Measurements from ENCODE around the gene GRIN3B. TPM values are rescaled to one million over a fixed set of nuclear protein-coding genes. Genes with fewer than 3 reads are reported as not detected.
A peak's percentile ranks its signal among the peaks of the same experiment; 100 is the strongest.

The GRIN3B gene
- total and polyA plus RNA-seq, 9 of the 15 experiments (the other 6 are each of a cell fraction or from before 2014, with no cell fraction given): 0.06 to 0.95 (median 0.19) TPM; not detected in 6

DNA sequence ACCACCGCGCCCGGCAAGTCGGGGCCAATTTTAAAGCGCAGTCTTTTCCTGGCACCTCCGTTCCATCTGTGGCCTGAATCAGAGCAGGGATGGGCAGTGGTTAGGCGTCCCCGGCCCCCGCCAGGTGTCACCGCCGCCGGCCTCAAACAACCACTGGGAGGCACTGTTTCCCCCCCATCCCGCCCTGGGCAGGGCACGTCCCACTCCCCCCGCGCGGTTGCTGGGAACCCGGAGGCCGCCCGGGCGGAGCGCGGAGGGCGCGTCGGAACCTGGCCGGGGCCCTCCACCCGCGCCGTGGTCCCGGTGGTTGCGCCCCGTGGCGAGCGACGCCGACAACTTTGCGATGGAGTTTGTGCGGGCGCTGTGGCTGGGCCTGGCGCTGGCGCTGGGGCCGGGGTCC is at the start of gene GRIN3B (continued):
- TF ChIP-seq SP1 (CRISPR knock-in tag; IDR thresholded peaks at IDR 0.05) (peak; percentile 43; the same call in 1 of the 2 replicates), YY1 (IDR thresholded peaks at IDR 0.05; ENCODE audit: borderline replicate concordance in 1 of 3, control insufficient read depth in 1 of 3, extremely low read depth in 1 of 3, insufficient read depth in 3 of 3, insufficient read length in 1 of 3, insufficient replicate concordance in 2 of 3, low read depth in 1 of 3, low read length in 2 of 3) (peak in 1 of 3 experiments; percentile 17), ZNF695 (CRISPR knock-in tag; IDR thresholded peaks at IDR 0.05) (no peak), MYC (IDR thresholded peaks at IDR 0.05; ENCODE audit: low read depth, low read length) (0 out of 2 replicates have a peak, but pooled peaks have one; percentile 19), MYC (CRISPR knock-in tag; IDR thresholded peaks at IDR 0.05; ENCODE audit: borderline replicate concordance, low read depth) (no peak), ZNF584 (CRISPR knock-in tag; IDR thresholded peaks at IDR 0.05; ENCODE audit: low read depth) (no peak), RBBP5 (IDR thresholded peaks at IDR 0.05; ENCODE audit: borderline replicate concordance, insufficient read depth, low read length, poor library complexity, severe bottlenecking) (peak; percentile 33), ATF7 (IDR thresholded peaks at IDR 0.05) (0 out of 2 replicates have a peak, but pooled peaks have one; percentile 12), KDM4B (IDR thresholded peaks at IDR 0.05; ENCODE audit: borderline replicate concordance in 2 of 2, low read depth in 1 of 2) (no peak)
- TF ChIP-seq, protein P1, sequence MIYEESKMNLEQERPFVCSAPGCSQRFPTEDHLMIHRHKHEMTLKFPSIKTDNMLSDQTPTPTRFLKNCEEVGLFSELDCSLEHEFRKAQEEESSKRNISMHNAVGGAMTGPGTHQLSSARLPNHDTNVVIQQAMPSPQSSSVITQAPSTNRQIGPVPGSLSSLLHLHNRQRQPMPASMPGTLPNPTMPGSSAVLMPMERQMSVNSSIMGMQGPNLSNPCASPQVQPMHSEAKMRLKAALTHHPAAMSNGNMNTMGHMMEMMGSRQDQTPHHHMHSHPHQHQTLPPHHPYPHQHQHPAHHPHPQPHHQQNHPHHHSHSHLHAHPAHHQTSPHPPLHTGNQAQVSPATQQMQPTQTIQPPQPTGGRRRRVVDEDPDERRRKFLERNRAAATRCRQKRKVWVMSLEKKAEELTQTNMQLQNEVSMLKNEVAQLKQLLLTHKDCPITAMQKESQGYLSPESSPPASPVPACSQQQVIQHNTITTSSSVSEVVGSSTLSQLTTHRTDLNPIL (CRISPR knock-in tag; IDR thresholded peaks at IDR 0.05): no peak
- TF ChIP-seq, protein P2, sequence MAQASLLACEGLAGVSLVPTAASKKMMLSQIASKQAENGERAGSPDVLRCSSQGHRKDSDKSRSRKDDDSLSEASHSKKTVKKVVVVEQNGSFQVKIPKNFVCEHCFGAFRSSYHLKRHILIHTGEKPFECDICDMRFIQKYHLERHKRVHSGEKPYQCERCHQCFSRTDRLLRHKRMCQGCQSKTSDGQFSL (CRISPR knock-in tag; IDR thresholded peaks at IDR 0.05): peak; percentile 100
- TF ChIP-seq, protein P2 (tag; IDR thresholded peaks at IDR 0.05): peak in 1 of 2 experiments; percentile 90; a peak in 2 of 4 replicates
- TF ChIP-seq, protein P3, sequence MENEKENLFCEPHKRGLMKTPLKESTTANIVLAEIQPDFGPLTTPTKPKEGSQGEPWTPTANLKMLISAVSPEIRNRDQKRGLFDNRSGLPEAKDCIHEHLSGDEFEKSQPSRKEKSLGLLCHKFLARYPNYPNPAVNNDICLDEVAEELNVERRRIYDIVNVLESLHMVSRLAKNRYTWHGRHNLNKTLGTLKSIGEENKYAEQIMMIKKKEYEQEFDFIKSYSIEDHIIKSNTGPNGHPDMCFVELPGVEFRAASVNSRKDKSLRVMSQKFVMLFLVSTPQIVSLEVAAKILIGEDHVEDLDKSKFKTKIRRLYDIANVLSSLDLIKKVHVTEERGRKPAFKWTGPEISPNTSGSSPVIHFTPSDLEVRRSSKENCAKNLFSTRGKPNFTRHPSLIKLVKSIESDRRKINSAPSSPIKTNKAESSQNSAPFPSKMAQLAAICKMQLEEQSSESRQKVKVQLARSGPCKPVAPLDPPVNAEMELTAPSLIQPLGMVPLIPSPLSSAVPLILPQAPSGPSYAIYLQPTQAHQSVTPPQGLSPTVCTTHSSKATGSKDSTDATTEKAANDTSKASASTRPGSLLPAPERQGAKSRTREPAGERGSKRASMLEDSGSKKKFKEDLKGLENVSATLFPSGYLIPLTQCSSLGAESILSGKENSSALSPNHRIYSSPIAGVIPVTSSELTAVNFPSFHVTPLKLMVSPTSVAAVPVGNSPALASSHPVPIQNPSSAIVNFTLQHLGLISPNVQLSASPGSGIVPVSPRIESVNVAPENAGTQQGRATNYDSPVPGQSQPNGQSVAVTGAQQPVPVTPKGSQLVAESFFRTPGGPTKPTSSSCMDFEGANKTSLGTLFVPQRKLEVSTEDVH (IDR thresholded peaks at IDR 0.05; ENCODE audit: low read depth, partially characterized antibody): no peak
- TF ChIP-seq, protein P4, sequence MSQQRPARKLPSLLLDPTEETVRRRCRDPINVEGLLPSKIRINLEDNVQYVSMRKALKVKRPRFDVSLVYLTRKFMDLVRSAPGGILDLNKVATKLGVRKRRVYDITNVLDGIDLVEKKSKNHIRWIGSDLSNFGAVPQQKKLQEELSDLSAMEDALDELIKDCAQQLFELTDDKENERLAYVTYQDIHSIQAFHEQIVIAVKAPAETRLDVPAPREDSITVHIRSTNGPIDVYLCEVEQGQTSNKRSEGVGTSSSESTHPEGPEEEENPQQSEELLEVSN (IDR thresholded peaks at IDR 0.05; ENCODE audit: borderline replicate concordance in 1 of 2, extremely low read depth in 1 of 2, insufficient read depth in 1 of 2, insufficient read length in 1 of 2, low read depth in 1 of 2, low read length in 1 of 2, poor library complexity in 1 of 2, severe bottlenecking in 1 of 2): peak in 1 of 2 experiments; percentile 30
- TF ChIP-seq, protein P5, sequence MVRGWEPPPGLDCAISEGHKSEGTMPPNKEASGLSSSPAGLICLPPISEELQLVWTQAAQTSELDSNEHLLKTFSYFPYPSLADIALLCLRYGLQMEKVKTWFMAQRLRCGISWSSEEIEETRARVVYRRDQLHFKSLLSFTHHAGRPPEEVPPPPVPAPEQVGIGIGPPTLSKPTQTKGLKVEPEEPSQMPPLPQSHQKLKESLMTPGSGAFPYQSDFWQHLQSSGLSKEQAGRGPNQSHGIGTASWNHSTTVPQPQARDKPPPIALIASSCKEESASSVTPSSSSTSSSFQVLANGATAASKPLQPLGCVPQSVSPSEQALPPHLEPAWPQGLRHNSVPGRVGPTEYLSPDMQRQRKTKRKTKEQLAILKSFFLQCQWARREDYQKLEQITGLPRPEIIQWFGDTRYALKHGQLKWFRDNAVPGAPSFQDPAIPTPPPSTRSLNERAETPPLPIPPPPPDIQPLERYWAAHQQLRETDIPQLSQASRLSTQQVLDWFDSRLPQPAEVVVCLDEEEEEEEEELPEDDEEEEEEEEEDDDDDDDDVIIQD (CRISPR knock-in tag; IDR thresholded peaks at IDR 0.05): no peak
- TF ChIP-seq, protein P6, sequence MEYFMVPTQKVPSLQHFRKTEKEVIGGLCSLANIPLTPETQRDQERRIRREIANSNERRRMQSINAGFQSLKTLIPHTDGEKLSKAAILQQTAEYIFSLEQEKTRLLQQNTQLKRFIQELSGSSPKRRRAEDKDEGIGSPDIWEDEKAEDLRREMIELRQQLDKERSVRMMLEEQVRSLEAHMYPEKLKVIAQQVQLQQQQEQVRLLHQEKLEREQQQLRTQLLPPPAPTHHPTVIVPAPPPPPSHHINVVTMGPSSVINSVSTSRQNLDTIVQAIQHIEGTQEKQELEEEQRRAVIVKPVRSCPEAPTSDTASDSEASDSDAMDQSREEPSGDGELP (CRISPR knock-in tag; IDR thresholded peaks at IDR 0.05; ENCODE audit: borderline replicate concordance): peak; percentile 64; the same call in 1 of the 2 replicates

Data from K562 (cell line).